HG02610 (cell line): Measurements from ENCODE around the gene ERLIN1.
"Not testable (repeated sequence)": the region's sequence is repeated elsewhere in the genome, so short reads cannot be mapped to it uniquely, and the experiment has no call there.

Experiments
- ATAC-seq: cut with Tn5 transposase; IDR thresholded peaks from one replicate; pipeline ENCODE4 v1.9.1; 2021; ENCODE audit warnings: mild to moderate bottlenecking, moderate library complexity; ENCODE audit not compliant: unreplicated experiment

The ERLIN1 gene

DNA sequence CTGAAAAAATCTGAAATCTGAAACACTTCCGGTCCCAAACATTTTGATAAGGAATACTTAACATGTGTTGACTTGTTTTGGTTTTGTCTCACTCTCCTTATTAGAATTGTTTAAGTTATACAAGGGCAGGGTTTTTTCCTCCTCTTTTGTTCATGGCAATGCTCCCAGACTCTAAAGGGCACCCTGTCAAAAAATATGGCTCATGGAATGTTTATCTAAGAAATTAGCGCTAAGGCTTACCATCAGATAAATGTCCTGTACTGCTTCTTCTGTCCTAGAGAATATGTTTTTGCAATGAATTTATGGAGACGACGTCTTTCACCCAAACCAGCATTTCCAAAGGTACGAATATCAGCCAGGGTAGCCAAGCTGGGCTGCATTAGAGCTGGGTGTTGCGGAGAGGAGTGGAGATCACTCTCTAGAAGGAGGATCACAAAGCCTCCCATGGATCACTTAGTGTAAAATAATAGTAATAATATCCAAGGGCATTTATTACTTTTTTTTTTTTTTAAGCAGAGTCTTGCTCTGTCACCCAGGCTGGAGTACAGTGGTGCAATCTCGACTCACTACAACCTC lies 46.8 kb downstream of the ERLIN1 start:
- no peak for ATAC-seq

- no peak for ATAC-seq
Observed at GRCh38 chr10:100135486-100135885, 50.3 kb downstream of the ERLIN1 start.

DNA sequence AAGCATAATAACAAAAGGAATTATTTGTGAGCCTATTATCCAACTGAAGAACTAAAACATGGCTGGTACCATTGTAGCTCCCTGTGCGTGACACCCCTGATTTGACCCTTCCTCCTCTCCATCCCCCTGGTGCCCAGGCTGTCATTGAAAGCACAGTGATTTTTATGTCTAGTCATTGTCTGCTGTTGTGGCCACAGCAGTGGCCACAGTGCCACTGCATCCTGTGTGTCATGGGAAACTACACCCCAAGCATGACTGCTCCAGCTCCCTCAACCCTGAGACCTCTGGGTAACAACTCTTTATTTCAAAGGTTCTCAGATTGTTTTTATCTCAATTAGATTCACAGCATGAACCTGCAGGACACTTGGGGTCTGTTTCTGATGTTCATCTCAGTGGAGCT lies 52.0 kb downstream of the ERLIN1 start:
- ATAC-seq: no peak

GRCh38 chr10:100132427-100132826 lies 53.4 kb downstream of the ERLIN1 start:
- no peak for ATAC-seq

GRCh38 chr10:100131571-100131970 lies 54.3 kb downstream of the ERLIN1 start:
- ATAC-seq: no peak

DNA sequence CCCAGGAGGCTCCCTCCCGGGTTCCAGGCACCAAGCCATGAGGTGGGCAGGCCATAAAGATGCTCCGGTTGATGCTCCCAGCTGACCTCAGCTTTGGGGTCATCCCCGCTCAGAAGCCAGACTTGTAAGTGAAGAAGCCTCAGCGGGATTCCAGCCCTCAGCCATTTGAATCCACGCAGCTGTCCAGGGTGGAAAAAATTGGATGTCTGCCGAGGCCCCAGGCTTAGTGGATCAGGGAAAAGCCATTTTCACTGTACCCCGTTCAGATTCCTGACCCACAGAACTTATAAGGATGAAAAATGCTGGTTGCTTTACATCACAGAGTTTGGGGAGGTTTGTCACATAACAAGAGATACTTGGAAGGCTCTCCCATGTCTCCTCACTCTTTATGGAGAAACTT lies 55.0 kb downstream of the ERLIN1 start:
- ATAC-seq: no peak

DNA sequence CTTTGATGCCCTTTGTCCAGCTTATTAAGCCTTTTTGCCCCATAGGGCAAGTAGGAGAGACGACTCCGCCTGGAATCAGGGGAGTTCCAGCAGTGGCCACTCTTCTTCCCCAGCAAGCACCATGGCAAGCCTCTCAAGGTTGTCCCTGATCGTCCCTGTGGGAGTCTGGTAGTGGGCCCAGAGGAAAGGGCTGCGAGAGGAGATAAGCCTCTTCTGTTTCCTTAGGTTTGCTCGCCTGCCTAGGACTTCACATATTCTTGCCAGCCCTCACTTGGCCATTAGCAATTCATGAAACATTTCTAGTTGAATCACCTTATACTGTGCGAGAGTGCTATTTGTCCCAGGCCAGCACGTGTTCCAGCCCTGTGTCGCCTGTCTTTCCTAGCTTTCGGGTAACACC lies 56.4 kb downstream of the ERLIN1 start:
- no peak for ATAC-seq

GRCh38 chr10:100128951-100129350 lies 56.9 kb downstream of the ERLIN1 start:
- no peak for ATAC-seq

GRCh38 chr10:100125335-100125734 lies 60.5 kb downstream of the ERLIN1 start:
- not testable (repeated sequence) for ATAC-seq

GRCh38 chr10:100124097-100124496 lies 61.7 kb downstream of the ERLIN1 start:
- ATAC-seq: no peak

GRCh38 chr10:100122780-100123179 lies 63.0 kb downstream of the ERLIN1 start:
- no peak for ATAC-seq

DNA sequence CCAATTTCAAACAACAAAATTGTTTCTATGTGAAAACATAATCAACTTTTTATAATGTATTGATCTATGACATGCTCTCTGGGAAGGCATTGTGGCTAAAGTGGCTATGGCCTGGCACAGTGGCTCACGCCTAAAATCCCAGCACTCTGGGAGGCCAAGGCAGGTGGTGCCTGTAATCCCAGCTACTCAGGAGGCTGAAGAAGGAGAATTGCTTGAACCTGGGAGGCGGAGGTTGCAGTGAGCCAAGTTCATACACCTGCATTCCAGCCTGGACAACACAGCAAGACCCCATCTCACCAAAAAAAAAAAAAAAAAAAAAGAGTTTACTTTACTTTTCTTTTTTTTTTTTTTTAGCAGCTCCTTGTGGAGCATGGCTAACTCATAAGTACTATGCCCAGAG lies 65.3 kb downstream of the ERLIN1 start:
- ATAC-seq: no peak

DNA sequence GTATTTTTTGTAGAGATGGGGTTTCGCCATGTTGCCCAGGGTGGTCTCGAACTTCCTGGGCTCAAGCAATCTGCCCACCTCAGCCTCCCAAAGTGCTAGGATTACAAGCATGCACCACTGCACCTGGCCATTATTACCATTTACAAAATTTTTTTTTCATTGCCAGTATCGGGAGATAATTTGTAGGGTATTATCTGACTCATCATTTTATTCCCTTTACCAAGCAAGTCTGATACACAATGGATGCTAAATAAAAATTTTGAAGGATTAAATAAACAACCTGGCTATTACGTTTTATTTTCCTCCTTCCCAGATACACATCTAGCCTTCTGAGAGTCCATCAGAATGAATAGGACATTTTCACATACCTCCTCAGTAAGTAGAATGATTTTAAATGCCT lies 66.1 kb downstream of the ERLIN1 start:
- ATAC-seq: no peak

GRCh38 chr10:100114976-100115770 lies 70.7 kb downstream of the ERLIN1 start:
- ATAC-seq: no peak

- ATAC-seq: no peak
Observed at GRCh38 chr10:100114460-100114859, 71.4 kb downstream of the ERLIN1 start.

GRCh38 chr10:100109670-100110069 lies 76.2 kb downstream of the ERLIN1 start:
- no peak for ATAC-seq

GRCh38 chr10:100106865-100107264 lies 79.0 kb downstream of the ERLIN1 start:
- ATAC-seq: no peak

GRCh38 chr10:100104300-100104699 lies 81.5 kb downstream of the ERLIN1 start:
- ATAC-seq: no peak

DNA sequence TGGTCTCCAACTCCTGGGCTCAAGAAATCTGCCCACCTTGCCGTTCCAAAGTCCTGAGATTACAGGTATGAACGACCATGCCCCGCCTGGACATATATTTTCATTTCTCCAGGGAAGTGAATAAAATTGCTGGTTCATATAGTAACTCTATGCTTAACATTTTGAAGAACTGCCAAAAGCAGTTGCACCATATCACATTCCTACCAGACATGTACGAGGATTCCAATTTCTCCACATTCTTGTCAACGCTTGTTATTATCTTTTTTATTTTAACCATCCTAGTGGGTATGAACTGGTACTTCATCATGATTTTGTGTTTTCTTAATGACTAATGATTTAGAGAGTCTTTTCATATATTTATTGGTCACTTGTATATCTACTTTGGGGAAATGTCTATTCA lies 82.2 kb downstream of the ERLIN1 start:
- no peak for ATAC-seq

DNA sequence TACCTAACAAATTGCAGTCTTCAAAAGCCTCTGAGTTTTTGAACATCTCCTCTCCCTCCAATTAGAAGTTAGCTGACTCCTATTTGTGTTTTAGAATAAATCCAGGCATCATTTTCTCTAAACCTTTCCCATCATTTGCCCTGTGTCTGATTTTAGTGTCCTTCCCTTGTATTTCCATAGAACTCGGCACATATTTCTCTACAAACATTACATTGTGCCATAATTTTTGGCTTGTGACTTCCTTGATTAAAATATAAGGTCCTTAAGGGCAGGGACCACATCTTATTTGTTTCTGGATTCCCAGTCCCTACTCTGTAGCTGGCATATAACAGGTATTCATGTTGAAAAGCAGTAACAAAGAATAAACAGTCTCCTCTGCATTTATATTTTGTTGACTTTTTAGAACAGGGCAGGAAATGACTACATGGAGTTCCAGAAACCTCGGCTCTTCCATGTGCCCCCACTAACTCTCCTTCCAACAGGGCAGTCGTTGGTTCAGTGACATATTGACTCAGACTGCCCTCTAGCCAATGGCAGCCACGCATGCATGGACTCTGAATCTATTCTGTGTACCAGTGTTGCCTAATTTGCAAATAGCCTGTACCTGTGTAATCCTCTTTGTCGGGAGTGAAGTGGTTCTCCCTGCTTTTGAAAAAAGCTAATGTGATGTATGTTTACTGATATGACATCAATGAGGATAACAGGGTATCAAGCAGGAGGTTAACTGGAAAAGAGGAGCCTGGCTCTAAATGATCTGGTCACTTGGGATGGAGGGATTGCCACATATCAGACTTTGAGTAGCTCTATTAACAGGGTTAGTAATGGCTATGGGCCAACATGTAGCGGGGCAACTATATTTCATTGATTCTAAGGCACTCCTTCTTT lies 84.4 kb downstream of the ERLIN1 start:
- ATAC-seq: no peak

- no peak for ATAC-seq
Observed at GRCh38 chr10:100100651-100101184, 85.1 kb downstream of the ERLIN1 start.
